WI38 (cell line): ENCODE data around the gene PDE10A.

Experiments
- H3K4me3 ChIP-seq: 2 replicates; pipeline ENCODE4 v1.5.1; 2011; ENCODE audit warnings: low read depth, mild to moderate bottlenecking, control low read depth, low read length
- TF ChIP-seq, protein P1 (sequence below): IDR thresholded peaks from 2 replicates; pipeline ENCODE4 v1.5.1; 2012; ENCODE audit warnings: low read depth, mild to moderate bottlenecking, control low read depth, low read length

PDE10A gene

DNA sequence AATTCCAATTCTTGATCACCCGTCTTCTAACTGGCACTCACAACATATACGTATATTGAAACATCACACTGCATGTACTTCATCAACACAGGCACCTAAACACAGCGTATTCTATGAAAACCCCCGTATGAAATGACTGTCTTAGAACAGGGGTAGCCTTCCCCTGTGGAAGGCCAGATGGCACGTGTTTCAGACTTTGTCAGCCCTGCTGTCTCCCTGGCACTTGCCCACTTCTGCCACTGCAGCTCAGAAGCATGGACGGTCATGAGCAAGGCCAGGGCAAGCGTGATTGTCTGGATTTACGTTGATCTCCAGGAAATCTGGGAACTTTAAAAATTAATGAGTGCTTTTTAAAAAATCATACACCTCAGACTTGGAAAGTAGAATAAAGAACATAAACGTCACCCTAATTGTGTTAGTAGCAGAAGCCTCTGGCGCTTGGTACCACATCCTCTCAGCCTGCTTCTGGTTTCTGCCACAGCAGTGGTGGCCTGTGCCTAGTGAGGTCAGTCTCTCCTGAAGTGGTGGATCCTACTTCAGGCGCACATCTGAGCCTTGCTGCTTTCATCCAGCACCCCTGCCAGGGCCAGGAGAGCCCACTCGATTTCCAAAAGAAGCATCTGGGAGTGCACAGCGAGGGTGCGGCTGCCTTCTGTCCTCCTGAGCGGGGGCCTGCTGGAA is 18.3 kb downstream of the PDE10A start:
- TF ChIP-seq, protein P1, sequence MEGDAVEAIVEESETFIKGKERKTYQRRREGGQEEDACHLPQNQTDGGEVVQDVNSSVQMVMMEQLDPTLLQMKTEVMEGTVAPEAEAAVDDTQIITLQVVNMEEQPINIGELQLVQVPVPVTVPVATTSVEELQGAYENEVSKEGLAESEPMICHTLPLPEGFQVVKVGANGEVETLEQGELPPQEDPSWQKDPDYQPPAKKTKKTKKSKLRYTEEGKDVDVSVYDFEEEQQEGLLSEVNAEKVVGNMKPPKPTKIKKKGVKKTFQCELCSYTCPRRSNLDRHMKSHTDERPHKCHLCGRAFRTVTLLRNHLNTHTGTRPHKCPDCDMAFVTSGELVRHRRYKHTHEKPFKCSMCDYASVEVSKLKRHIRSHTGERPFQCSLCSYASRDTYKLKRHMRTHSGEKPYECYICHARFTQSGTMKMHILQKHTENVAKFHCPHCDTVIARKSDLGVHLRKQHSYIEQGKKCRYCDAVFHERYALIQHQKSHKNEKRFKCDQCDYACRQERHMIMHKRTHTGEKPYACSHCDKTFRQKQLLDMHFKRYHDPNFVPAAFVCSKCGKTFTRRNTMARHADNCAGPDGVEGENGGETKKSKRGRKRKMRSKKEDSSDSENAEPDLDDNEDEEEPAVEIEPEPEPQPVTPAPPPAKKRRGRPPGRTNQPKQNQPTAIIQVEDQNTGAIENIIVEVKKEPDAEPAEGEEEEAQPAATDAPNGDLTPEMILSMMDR: no peak
- no peak overlapping the region for H3K4me3 ChIP-seq

- H3K4me3 ChIP-seq: no peak overlapping the region
- TF ChIP-seq, protein P1: no peak
These were observed 20.0 kb downstream of the PDE10A start for GRCh38 chr6:165643015-165643414.

DNA sequence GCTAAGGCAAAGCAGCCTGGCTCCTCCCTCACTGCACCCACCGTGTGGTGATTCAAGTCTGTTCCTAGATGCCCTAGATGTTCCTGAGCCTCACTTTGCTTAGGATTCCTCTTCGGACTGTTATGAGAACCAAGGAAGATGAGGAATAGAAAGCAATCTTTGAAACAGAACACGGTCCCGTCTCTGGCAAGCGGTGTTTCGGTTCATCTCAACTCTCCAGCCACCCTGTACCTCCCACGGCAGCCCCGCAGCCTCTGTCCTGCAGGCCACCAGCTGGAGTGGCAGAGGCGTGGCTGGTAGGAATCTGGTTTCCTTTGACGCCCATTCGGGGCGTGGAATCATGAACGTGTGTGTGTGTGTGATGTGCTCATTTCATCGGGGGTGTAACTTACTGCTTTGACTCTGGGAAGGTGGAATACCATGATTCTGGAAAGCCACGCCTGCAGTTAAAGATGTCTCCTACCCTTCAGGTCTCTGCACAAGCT is 21.3 kb downstream of the PDE10A start:
- TF ChIP-seq, protein P1: no peak
- no peak overlapping the region for H3K4me3 ChIP-seq

GRCh38 chr6:165640806-165641205 is 22.2 kb downstream of the PDE10A start:
- no peak overlapping the region for H3K4me3 ChIP-seq
- TF ChIP-seq, protein P1: no peak

GRCh38 chr6:165638530-165638929 is 24.5 kb downstream of the PDE10A start:
- H3K4me3 ChIP-seq: no peak overlapping the region
- TF ChIP-seq, protein P1: no peak

DNA sequence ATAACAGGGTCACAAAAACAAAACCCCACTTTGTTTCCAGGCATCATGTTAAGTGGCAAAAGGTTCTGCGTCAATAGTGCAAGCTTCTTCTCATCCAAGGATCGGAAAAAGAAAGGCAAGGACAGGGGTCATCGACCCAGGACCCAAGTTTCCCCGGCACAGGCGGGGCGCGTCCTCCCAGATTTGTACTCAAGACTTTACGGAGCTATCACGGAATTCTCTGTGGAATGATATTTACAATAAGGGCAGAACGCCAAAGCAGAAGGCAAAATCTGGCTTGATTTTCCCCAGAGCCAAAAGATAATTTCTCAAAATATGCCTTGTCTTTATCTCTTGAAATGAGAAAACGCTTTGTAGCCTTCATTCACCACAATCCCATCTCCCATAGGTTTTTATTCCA is 25.5 kb downstream of the PDE10A start:
- TF ChIP-seq, protein P1: no peak
- no peak overlapping the region for H3K4me3 ChIP-seq

DNA sequence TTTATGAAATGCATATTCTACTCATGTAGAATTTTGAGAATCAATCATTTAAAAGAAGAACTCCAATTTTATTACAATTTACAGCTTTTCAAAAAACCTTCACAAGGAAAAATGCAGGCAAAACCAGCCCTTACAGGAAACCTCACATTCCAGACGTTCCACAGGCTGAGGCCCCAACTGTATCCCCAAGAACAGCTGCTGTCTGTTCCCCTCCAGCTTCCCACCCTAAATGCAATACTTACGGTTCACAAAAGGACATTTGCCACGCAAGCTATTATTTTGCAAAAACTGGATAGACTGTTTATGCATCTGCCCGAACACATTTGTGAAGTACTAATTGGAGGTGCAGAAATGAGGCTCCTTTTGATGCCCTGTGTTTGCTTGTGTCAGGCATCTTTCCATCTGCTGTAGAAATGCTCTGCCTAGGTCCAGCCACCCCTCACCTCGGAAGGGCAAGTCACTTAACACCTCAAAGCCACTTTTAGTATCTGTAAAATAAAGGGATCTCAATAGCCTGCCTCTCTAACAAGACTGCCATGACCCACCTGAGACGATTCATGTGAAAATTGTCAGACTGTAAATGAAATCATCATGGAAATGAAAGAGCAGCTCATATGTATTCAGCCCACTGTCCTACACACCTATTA is 26.5 kb downstream of the PDE10A start:
- TF ChIP-seq, protein P1: no peak
- H3K4me3 ChIP-seq: no peak overlapping the region
